NCI-H2196 (cell line): ENCODE measurements around the gene OR52I2.

Experiments
- DNase-seq: peaks from one replicate; lab custom pipeline; 2025; ENCODE audit not compliant: unreplicated experiment; lab: John Stamatoyannopoulos, UW

Gene OR52I2

GRCh38 chr11:4581443-4581842, at the start of gene OR52I2:
Gene OR52I2, plus strand, starts transcription at chr11:4581743.
- no peak for DNase-seq

GRCh38 chr11:4539603-4540219, 41.8 kb upstream of the OR52I2 start:
- DNase-seq, result peak; percentile 18

- no peak for DNase-seq
Observed at GRCh38 chr11:4541071-4541470, 40.5 kb upstream of the OR52I2 start.

- no peak for DNase-seq
Observed at GRCh38 chr11:4543561-4543960, 38.0 kb upstream of the OR52I2 start.

GRCh38 chr11:4544891-4545290, 36.7 kb upstream of the OR52I2 start, which contains the start of gene OR52M1:
Gene OR52M1, plus strand, starts transcription at chr11:4545191. Its CDS starts 0 bp downstream, at chr11:4545191.
- DNase-seq, result no peak

- DNase-seq, result no peak
Observed at GRCh38 chr11:4546878-4547277, 34.7 kb upstream of the OR52I2 start.

GRCh38 chr11:4547416-4547815, 34.1 kb upstream of the OR52I2 start:
- no peak for DNase-seq

- DNase-seq, result no peak
Observed at GRCh38 chr11:4551346-4551979, 30.1 kb upstream of the OR52I2 start.

GRCh38 chr11:4559527-4560440, 21.8 kb upstream of the OR52I2 start:
- no peak for DNase-seq

- DNase-seq, result no peak
Observed at GRCh38 chr11:4560467-4560866, 21.1 kb upstream of the OR52I2 start.

GRCh38 chr11:4565371-4565770, 16.2 kb upstream of the OR52I2 start:
- no peak for DNase-seq

- no peak for DNase-seq
Observed at GRCh38 chr11:4569075-4569474, 12.5 kb upstream of the OR52I2 start.

- no peak for DNase-seq
Observed at GRCh38 chr11:4576880-4577279, 4.7 kb upstream of the OR52I2 start.

GRCh38 chr11:4577761-4578160, 3.8 kb upstream of the OR52I2 start:
- no peak for DNase-seq

- DNase-seq, result no peak
Observed at GRCh38 chr11:4578624-4579023, 2.9 kb upstream of the OR52I2 start.

GRCh38 chr11:4580124-4580523, 1.4 kb upstream of the OR52I2 start:
- no peak for DNase-seq

GRCh38 chr11:4589017-4589416, 7.5 kb downstream of the OR52I2 start:
- no peak for DNase-seq

- DNase-seq, result no peak
Observed at GRCh38 chr11:4593739-4594138, 12.2 kb downstream of the OR52I2 start, which contains the start of gene OR52I1. Gene OR52I1, plus strand, starts transcription at chr11:4594039. Its CDS starts 0 bp downstream, at chr11:4594039.

- DNase-seq, result no peak
Observed at GRCh38 chr11:4605057-4605456, 23.5 kb downstream of the OR52I2 start.

- DNase-seq, result peak; percentile 46
Observed at GRCh38 chr11:4606231-4607015, 24.9 kb downstream of the OR52I2 start.

GRCh38 chr11:4607096-4607495, 25.6 kb downstream of the OR52I2 start:
- no peak for DNase-seq
